IPS DF 4.7 (cell line): Measurements from ENCODE around the gene LDB3.
"Not testable (repeated sequence)": the region's sequence is repeated elsewhere in the genome, so short reads cannot be mapped to it uniquely, and the experiment has no call there.

Experiments used
- DNase-seq: peaks from one replicate; pipeline ENCODE4 v3.0.0-alpha.2; 2013; ENCODE audit warnings: low spot score; ENCODE audit errors: extremely low read depth

Gene LDB3, protein sequence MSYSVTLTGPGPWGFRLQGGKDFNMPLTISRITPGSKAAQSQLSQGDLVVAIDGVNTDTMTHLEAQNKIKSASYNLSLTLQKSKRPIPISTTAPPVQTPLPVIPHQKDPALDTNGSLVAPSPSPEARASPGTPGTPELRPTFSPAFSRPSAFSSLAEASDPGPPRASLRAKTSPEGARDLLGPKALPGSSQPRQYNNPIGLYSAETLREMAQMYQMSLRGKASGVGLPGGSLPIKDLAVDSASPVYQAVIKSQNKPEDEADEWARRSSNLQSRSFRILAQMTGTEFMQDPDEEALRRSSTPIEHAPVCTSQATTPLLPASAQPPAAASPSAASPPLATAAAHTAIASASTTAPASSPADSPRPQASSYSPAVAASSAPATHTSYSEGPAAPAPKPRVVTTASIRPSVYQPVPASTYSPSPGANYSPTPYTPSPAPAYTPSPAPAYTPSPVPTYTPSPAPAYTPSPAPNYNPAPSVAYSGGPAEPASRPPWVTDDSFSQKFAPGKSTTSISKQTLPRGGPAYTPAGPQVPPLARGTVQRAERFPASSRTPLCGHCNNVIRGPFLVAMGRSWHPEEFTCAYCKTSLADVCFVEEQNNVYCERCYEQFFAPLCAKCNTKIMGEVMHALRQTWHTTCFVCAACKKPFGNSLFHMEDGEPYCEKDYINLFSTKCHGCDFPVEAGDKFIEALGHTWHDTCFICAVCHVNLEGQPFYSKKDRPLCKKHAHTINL

GRCh38 chr10:86668297-86669165, at the start of gene LDB3:
TSS of gene LDB3 (plus strand) at chr10:86668511. CDS start at chr10:86668692, 181 bp downstream.
- no peak for DNase-seq

DNA sequence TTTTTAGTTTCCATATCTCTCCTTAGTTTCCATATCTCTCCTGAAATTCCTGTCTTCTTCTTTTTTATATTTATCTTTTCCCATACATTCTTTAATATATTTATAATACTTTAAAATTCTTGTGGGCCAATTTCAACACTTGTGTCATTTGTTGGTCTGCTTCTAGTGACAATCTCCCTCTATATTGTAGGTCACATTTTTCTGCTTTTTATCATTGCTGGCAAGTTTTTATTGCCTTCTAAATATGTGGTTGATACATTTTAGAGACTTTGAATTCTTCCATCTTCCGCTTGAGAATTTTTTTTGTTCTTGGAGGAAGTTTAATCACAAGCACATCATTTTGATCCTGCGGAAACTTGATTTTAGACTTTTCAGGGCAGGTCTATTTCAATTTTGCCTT, 40.0 kb upstream of the LDB3 start:
- DNase-seq, result no peak

- DNase-seq, result no peak
These were observed 38.2 kb upstream of the LDB3 start for GRCh38 chr10:86630079-86630478.

GRCh38 chr10:86632009-86632800, 36.1 kb upstream of the LDB3 start:
- no peak for DNase-seq

DNA sequence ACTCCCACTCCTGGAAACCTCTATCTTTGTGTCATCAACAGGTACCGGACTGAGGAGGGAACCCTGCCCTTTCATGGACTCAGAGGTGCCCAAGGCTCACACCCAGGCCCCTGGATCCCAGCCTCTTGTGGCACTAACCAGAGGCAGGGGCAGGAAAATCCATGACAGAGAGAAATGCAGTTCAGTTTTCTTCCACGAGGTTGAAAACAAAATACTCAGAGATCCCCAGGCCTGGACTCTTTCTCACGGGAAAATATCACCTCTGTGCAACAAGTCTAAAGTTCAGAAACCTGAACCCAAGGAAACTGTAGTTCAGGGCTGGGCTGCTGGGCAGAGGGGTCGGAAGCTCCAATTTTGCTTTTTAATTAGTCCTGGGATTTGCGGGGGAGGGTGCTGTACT, 35.4 kb upstream of the LDB3 start:
- DNase-seq, result no peak

GRCh38 chr10:86635402-86635801, 32.9 kb upstream of the LDB3 start:
- no peak for DNase-seq

- no peak for DNase-seq
These were observed 32.0 kb upstream of the LDB3 start for GRCh38 chr10:86636311-86636710.

- no peak for DNase-seq
These were observed 26.3 kb upstream of the LDB3 start for GRCh38 chr10:86642021-86642420.

DNA sequence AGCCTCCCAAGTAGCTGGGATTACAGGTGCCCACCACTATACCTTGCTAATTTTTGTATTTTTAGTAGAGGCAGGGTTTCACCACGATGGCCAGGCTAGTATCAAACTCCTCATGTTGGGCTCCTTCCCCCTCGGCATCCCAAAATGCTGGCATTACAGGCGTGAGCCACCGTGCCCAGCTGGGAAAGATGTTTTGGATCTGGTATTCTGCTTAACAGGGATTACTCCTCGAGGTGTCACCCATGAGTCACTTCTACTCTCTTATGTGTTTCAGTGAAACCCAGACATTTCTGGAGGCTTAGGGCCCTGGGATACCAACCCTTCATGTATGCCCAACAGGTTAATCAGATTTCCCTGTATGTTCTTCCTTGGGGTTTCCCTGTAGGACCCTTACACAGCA, 25.8 kb upstream of the LDB3 start:
- DNase-seq, result no peak

DNA sequence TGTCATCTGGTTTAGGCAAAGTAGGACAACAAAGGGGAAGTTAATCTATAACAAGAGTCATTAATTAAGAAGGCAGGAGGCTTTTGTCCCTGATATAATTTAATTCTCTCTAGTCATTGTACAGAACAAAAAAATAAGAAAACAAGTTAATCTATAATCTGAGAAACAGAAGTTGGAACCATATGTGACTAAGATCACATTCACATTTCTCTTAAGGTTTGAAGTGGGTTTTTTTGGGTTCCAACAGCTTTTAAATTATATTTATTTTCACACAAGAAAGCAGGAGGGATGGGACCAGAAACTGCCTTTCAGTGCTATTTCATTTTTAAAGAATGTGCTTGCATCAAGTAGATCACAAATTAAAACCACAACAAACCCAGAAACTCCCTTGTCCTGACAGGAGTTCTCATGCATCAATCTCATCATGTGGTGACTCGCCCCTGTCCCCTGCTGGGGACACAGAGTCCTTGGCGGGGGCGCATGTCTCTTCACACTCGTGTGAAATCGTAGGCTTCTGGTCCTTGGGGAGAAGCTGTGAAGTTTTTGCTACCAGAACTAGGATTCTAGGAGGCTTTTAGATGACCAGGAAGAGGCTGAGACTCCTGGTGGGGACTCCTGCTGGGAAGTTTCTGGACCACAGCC, 24.0 kb upstream of the LDB3 start:
- no peak for DNase-seq

GRCh38 chr10:86644794-86645445, 23.4 kb upstream of the LDB3 start:
- no peak for DNase-seq

- not testable (repeated sequence) for DNase-seq
These were observed 22.6 kb upstream of the LDB3 start for GRCh38 chr10:86645621-86646165.

GRCh38 chr10:86646532-86646931, 21.8 kb upstream of the LDB3 start:
- DNase-seq, result no peak

DNA sequence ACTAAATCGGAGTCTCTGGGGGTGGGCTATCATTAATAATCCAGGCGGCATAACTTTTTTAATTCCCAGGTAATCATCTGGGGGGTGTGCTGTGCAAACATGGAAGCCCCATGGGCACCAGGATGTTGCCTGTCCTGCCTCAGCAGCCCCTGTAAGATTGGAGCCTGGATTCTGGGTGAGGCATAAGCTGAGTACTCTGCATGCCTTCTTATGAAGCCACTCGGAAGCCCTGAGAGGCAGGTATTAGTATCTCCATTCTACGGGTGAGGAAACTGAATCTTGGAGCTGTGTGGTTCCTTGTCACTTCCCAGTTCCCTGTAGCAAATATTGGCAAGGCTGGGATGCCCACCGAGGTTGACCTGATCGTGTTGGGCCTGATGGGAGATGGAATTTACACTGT, 21.4 kb upstream of the LDB3 start:
- DNase-seq, result no peak

DNA sequence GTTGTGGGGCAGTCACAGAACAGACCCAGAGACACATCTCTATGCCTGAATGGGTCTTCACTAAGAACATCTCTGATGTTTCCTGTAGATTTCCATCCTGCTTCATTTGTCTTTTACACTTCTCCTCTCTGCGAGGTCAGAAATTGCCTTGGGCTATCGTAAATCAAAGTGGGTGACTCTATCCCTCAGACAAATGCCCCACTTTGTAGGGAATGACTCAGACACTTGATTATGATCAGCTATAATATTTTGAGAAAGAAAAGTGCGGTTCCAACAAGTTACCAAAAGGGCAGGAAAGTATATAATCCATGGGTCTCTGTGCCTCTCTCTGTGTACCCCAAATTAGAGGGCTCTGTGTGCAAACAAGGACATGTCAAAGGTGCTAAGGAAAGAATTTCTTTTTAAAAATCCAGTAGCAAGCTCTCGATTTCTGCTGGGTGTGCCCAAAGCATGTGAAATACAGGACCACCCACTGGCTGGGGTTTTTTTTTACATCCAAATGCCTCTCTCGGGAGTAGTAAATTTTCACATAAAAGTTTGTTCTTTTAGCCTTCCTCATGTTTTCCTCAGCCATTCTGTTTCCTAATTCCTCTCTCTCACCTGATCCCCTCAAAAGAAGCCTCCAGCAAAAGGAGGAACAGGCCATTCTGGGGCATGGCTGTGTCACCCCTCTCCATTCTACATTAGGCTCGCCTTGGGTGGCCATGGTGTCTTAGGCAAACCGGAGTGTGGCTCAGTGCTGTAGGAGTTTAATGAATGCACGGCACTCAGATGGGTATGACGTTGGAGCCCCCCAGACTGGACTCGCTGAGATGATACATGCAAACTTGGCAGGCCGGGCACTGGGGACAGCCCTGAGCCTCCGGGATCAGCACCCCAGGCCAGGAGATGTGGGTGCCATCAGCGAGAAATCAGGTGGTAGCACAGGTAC, 20.3 kb upstream of the LDB3 start:
- DNase-seq, result no peak

- DNase-seq, result no peak
These were observed 19.4 kb upstream of the LDB3 start for GRCh38 chr10:86648704-86649427.

DNA sequence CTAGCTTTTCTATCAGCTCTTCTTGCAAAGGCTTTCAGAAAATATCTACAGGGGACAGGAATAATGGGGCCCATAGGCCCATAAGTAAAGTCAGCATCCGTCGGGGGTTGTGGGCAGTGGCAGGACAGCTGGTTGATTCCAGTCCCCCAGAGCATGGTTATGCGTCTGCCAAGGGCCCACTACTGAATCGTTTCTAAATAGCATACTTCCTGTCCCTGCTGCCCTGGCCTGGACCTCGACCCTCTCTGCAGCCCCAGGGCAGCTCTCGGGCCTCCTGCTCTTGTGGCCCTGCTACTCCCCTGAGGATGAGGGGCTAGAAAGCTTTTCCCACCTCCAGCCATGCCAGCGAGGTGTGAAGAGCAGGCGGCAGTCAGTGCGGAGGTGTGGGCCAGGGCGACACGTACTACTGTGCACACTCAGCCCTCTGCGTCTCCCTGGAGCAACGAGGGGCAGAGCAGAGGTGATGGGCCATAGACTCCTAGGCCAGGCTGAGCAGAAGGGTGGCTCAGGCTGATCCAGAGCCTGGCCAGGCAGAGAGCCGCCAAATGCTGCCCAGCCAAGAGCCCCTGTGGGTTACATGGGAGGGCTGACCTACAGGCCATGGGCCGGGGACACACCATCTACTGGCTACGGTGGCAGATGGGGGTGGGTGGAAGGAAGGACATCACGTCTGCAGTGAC, 18.7 kb upstream of the LDB3 start:
- no peak for DNase-seq
